CD4-positive, CD25-positive, alpha-beta regulatory T cell (primary cell): ENCODE results near the gene ABLIM1. TPM values are rescaled to one million over a fixed set of nuclear protein-coding genes. Genes with fewer than 3 reads are reported as not detected.
A peak's percentile ranks its signal among the peaks of the same experiment; 100 is the strongest.

Experiments used
- ATAC-seq, 2 donors: fragments of 150-1000 bp; cut with Tn5 transposase; one replicate each; pipeline ENCODE4 v1.10.0; 2021; ENCODE audit warnings: low read depth in 2 of 2, moderate number of reproducible peaks in 2 of 2, moderate library complexity in 1 of 2
- DNase-seq, 3 donors: peaks; one replicate each; pipeline versions ENCODE4 v3.0.0 to v3.0.0-alpha.2; 2012 to 2022; ENCODE audit warnings: mixed read lengths in 1 of 3
- H3K27ac ChIP-seq: one replicate; pipeline ENCODE4 v1.7.0; 2013; ENCODE audit warnings: mild to moderate bottlenecking, low read length; ENCODE audit not compliant: insufficient read depth, poor library complexity, severe bottlenecking
- H3K27me3 ChIP-seq: one replicate; pipeline ENCODE4 v1.7.0; 2013; ENCODE audit warnings: low read length; ENCODE audit not compliant: control insufficient read depth, insufficient read depth
- H3K36me3 ChIP-seq: one replicate; pipeline ENCODE4 v1.7.0; 2013; ENCODE audit warnings: mild to moderate bottlenecking, low read length, moderate library complexity; ENCODE audit not compliant: control insufficient read depth, insufficient read depth
- H3K4me1 ChIP-seq: 2 replicates; pipeline ENCODE4 v1.7.0; 2013; ENCODE audit warnings: mild to moderate bottlenecking, low read length; ENCODE audit not compliant: insufficient read depth, control insufficient read depth, poor library complexity, severe bottlenecking
- H3K4me3 ChIP-seq: one replicate; pipeline ENCODE4 v1.7.0; 2013; ENCODE audit warnings: low read depth, mild to moderate bottlenecking, low read length, moderate library complexity
- H3K9me3 ChIP-seq, 2 experiments: 1 replicate in 1 of 2; 2 replicates in 1 of 2; pipeline ENCODE4 v1.7.0; 2013; ENCODE audit warnings: low read length in 2 of 2, mild to moderate bottlenecking in 1 of 2, moderate library complexity in 1 of 2; ENCODE audit not compliant: control insufficient read depth in 2 of 2
- H3K27ac Mint-ChIP-seq, 3 donors: one replicate each; pipeline ENCODE4 v1.8.0; 2020 to 2022; ENCODE audit warnings: mild to moderate bottlenecking in 3 of 3, mixed read lengths in 3 of 3, moderate library complexity in 2 of 3
- H3K27me3 Mint-ChIP-seq: one replicate; pipeline ENCODE4 v1.8.0; 2022; ENCODE audit warnings: mild to moderate bottlenecking, mixed read lengths
- H3K36me3 Mint-ChIP-seq: one replicate; pipeline ENCODE4 v1.8.0; 2020; ENCODE audit warnings: mixed read lengths
- H3K4me1 Mint-ChIP-seq, 4 donors: one replicate each; pipeline ENCODE4 v1.8.0; 2020 to 2022; ENCODE audit warnings: mixed read lengths in 4 of 4, mild to moderate bottlenecking in 1 of 4
- H3K4me3 Mint-ChIP-seq, 4 donors: one replicate each; pipeline ENCODE4 v1.8.0; 2020 to 2022; ENCODE audit warnings: mild to moderate bottlenecking in 4 of 4, mixed read lengths in 4 of 4, moderate library complexity in 3 of 4
- H3K9me3 Mint-ChIP-seq, 7 donors: one replicate each; pipeline ENCODE4 v1.8.0; 2020 to 2022; ENCODE audit warnings: mixed read lengths in 7 of 7, mild to moderate bottlenecking in 3 of 7, moderate library complexity in 2 of 7
- polyA plus RNA-seq, 4 donors: library from polyadenylated mRNA; unstranded; fragments of 300-500 nt; fragmentation: Illumina TruSeq; gene quantifications; one replicate each; pipeline ENCODE4 v1.2.3, GENCODE V29; 2021
- total RNA-seq: library from RNA; stranded (reverse); gene quantifications from one replicate; pipeline ENCODE4 v1.2.3, GENCODE V29; 2022

Gene ABLIM1
- total and polyA plus RNA-seq, 5 donors from 2014 or later: 101 to 138 (median 131) TPM

- ATAC-seq (no peak), DNase-seq (no peak)
- peaks cover 0 to 12% (median 0%) of the 10 kb centered on the region in 7 donors for H3K9me3 Mint-ChIP-seq
- no peak overlapping the region for H3K4me3 ChIP-seq
- peaks cover 7% of the 10 kb centered on the region for H3K36me3 Mint-ChIP-seq
- no peak overlapping the region for H3K4me3 Mint-ChIP-seq
- H3K27me3 ChIP-seq: no peaks in the 10 kb centered on the region
- no peaks in the 10 kb centered on the region for H3K27me3 Mint-ChIP-seq
- H3K27ac ChIP-seq: no peak overlapping the region
- peaks cover 8% of the 10 kb centered on the region for H3K4me1 ChIP-seq
- H3K27ac Mint-ChIP-seq: no peak overlapping the region
- H3K4me1 Mint-ChIP-seq: peaks cover 0 to 22% (median 12%) of the 10 kb centered on the region in 4 donors
- peaks cover 0 to 8% of the 10 kb centered on the region in 2 experiments for H3K9me3 ChIP-seq
- H3K36me3 ChIP-seq: no peaks in the 10 kb centered on the region
Observed at GRCh38 chr10:114624951-114625780, 32.9 kb downstream of the ABLIM1 start.

DNA sequence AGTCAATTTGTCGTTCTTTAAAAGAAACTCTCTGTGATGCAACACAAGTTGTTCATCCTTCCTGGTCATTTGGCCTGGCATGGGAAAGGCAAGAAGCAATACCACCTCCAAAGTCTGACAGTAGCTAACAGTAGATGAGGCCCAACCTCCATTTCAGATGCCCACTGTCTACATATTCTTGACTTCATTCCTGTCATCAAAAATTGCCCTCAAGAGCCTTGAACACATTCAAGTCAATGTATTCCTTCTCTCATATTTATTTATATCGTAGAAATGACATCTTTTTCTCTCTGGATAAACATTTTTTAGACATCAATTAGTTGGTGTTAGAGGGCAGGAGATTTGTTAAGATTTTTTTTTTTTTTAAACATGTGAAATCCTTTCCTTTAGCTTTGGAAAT lies 33.7 kb downstream of the ABLIM1 start:
- Histone ChIP-seq H3K9me3 (peaks cover 0 to 8% of the 10 kb centered on the region in 2 experiments), H3K4me3 (no peak overlapping the region), H3K36me3 (no peaks in the 10 kb centered on the region), H3K4me1 (peaks cover 8% of the 10 kb centered on the region), H3K27me3 (no peaks in the 10 kb centered on the region), H3K27ac (no peak overlapping the region)
- Mint-ChIP-seq H3K9me3 (peaks cover 0 to 12% (median 0%) of the 10 kb centered on the region in 7 donors), H3K27ac (peak overlapping the region in 1 of 3 donors; percentile 10), H3K4me1 (peaks cover 0 to 19% (median 8%) of the 10 kb centered on the region in 4 donors), H3K36me3 (peaks cover 7% of the 10 kb centered on the region), H3K27me3 (no peaks in the 10 kb centered on the region), H3K4me3 (peak overlapping the region in 1 of 4 donors; percentile 1)
- no peak for DNase-seq
- no peak for ATAC-seq

- H3K4me1 Mint-ChIP-seq: peaks cover 0 to 19% (median 8%) of the 10 kb centered on the region in 4 donors
- H3K36me3 Mint-ChIP-seq: peaks cover 7% of the 10 kb centered on the region
- no peaks in the 10 kb centered on the region for H3K36me3 ChIP-seq
- no peak for ATAC-seq
- H3K9me3 Mint-ChIP-seq: peaks cover 0 to 12% (median 0%) of the 10 kb centered on the region in 7 donors
- peak overlapping the region in 2 of 4 donors; percentile 1 to 24 for H3K4me3 Mint-ChIP-seq
- H3K27me3 ChIP-seq: no peaks in the 10 kb centered on the region
- peaks cover 0 to 8% of the 10 kb centered on the region in 2 experiments for H3K9me3 ChIP-seq
- H3K27me3 Mint-ChIP-seq: no peaks in the 10 kb centered on the region
- peak overlapping the region; percentile 8 to 37 (median 23) for H3K27ac Mint-ChIP-seq
- no peak overlapping the region for H3K27ac ChIP-seq
- DNase-seq: no peak
- H3K4me1 ChIP-seq: peaks cover 8% of the 10 kb centered on the region
- no peak overlapping the region for H3K4me3 ChIP-seq
Observed at GRCh38 chr10:114623661-114624294, 34.3 kb downstream of the ABLIM1 start.

GRCh38 chr10:114623155-114623554 lies 34.9 kb downstream of the ABLIM1 start:
- Mint-ChIP-seq H3K27me3 (no peaks in the 10 kb centered on the region), H3K9me3 (peaks cover 0 to 12% (median 0%) of the 10 kb centered on the region in 7 donors), H3K27ac (no peak overlapping the region), H3K4me1 (peaks cover 0 to 20% (median 10%) of the 10 kb centered on the region in 4 donors), H3K4me3 (no peak overlapping the region), H3K36me3 (peaks cover 7% of the 10 kb centered on the region)
- Histone ChIP-seq H3K4me3 (no peak overlapping the region), H3K9me3 (peaks cover 0 to 8% of the 10 kb centered on the region in 2 experiments), H3K27ac (no peak overlapping the region), H3K4me1 (peaks cover 8% of the 10 kb centered on the region), H3K27me3 (no peaks in the 10 kb centered on the region), H3K36me3 (no peaks in the 10 kb centered on the region)
- no peak for ATAC-seq
- DNase-seq: no peak

GRCh38 chr10:114618722-114619121 lies 39.4 kb downstream of the ABLIM1 start:
- no peak for ATAC-seq
- H3K27me3 Mint-ChIP-seq: no peaks in the 10 kb centered on the region
- no peak overlapping the region for H3K4me3 Mint-ChIP-seq
- peaks cover 4% of the 10 kb centered on the region for H3K36me3 Mint-ChIP-seq
- H3K36me3 ChIP-seq: no peaks in the 10 kb centered on the region
- no peak overlapping the region for H3K4me3 ChIP-seq
- no peak overlapping the region for H3K27ac ChIP-seq
- no peak for DNase-seq
- H3K4me1 Mint-ChIP-seq: peaks cover 9 to 39% (median 19%) of the 10 kb centered on the region in 4 donors
- H3K4me1 ChIP-seq: peaks cover 12% of the 10 kb centered on the region
- peaks cover 0 to 2% (median 0%) of the 10 kb centered on the region in 7 donors for H3K9me3 Mint-ChIP-seq
- no peak overlapping the region for H3K27ac Mint-ChIP-seq
- H3K27me3 ChIP-seq: no peaks in the 10 kb centered on the region
- H3K9me3 ChIP-seq: no peaks in the 10 kb centered on the region

DNA sequence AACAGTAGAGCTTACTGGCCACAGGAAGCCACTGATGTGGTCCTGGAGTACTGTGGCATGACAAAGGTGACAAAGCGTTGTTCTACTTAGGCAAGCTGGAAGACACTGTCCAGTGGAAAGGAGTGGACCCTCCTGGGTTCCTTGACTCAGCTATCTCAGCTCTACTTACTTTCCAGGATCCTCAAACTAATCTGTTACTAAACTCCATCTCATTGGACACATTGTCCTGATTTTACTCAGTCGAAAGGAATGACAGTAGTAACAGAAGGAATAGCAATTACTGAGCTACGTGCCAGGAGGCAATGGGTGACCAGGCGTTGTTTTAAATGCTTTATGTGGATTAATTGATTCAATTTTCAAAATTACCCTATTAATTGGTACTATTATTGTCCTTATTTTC lies 41.6 kb downstream of the ABLIM1 start:
- ATAC-seq (no peak), DNase-seq (no peak)
- no peak overlapping the region for H3K4me3 Mint-ChIP-seq
- H3K36me3 ChIP-seq: no peaks in the 10 kb centered on the region
- H3K27me3 ChIP-seq: no peaks in the 10 kb centered on the region
- no peaks in the 10 kb centered on the region for H3K36me3 Mint-ChIP-seq
- H3K9me3 Mint-ChIP-seq: no peaks in the 10 kb centered on the region
- peaks cover 7% of the 10 kb centered on the region for H3K4me1 ChIP-seq
- H3K4me1 Mint-ChIP-seq: peaks cover 9 to 45% (median 19%) of the 10 kb centered on the region in 4 donors
- H3K27ac Mint-ChIP-seq: no peak overlapping the region
- H3K4me3 ChIP-seq: no peak overlapping the region
- no peaks in the 10 kb centered on the region for H3K9me3 ChIP-seq
- no peaks in the 10 kb centered on the region for H3K27me3 Mint-ChIP-seq
- H3K27ac ChIP-seq: no peak overlapping the region

- ATAC-seq (peak in 1 of 2 donors; percentile 30), DNase-seq (no peak)
- peaks cover 7% of the 10 kb centered on the region for H3K4me1 ChIP-seq
- H3K9me3 ChIP-seq: no peaks in the 10 kb centered on the region
- Mint-ChIP-seq H3K9me3 (no peaks in the 10 kb centered on the region), H3K36me3 (no peaks in the 10 kb centered on the region), H3K27me3 (no peaks in the 10 kb centered on the region), H3K27ac (peak overlapping the region in 1 of 3 donors; percentile 62), H3K4me3 (no peak overlapping the region), H3K4me1 (peaks cover 9 to 45% (median 19%) of the 10 kb centered on the region in 4 donors)
- H3K27ac ChIP-seq: peak overlapping the region; percentile 64
- no peaks in the 10 kb centered on the region for H3K36me3 ChIP-seq
- no peaks in the 10 kb centered on the region for H3K27me3 ChIP-seq
- no peak overlapping the region for H3K4me3 ChIP-seq
Observed at GRCh38 chr10:114616103-114616502, 42.0 kb downstream of the ABLIM1 start.
